ENCODE results near the gene GAS2L1.

The GAS2L1 gene

GRCh38 chr22:29275819-29276565 is 30.5 kb upstream of the GAS2L1 start:
- DNase-seq = no peak

GRCh38 chr22:29277927-29278326 is 28.5 kb upstream of the GAS2L1 start:
- DNase-seq = no peak

GRCh38 chr22:29284196-29284595 is 22.3 kb upstream of the GAS2L1 start:
- DNase-seq = no peak

- no peak for DNase-seq
Observed at GRCh38 chr22:29288837-29289236, 17.6 kb upstream of the GAS2L1 start.

GRCh38 chr22:29290061-29290460 is 16.4 kb upstream of the GAS2L1 start:
- DNase-seq = no peak

- no peak for DNase-seq
Observed at GRCh38 chr22:29291215-29291614, 15.2 kb upstream of the GAS2L1 start.

GRCh38 chr22:29292379-29292778 is 14.1 kb upstream of the GAS2L1 start:
- DNase-seq = no peak

- DNase-seq = no peak
Observed at GRCh38 chr22:29298641-29299040, 7.8 kb upstream of the GAS2L1 start.

- no peak for DNase-seq
Observed at GRCh38 chr22:29299136-29299900, 7.1 kb upstream of the GAS2L1 start.

GRCh38 chr22:29300467-29300806 is 6.0 kb upstream of the GAS2L1 start:
- DNase-seq = no peak

GRCh38 chr22:29300807-29301601 is 5.4 kb upstream of the GAS2L1 start:
- DNase-seq = no peak

GRCh38 chr22:29301716-29302401 is 4.6 kb upstream of the GAS2L1 start:
- DNase-seq = no peak

GRCh38 chr22:29302402-29302680 is 4.1 kb upstream of the GAS2L1 start:
- no peak for DNase-seq

GRCh38 chr22:29302681-29303465 is 3.6 kb upstream of the GAS2L1 start:
- no peak for DNase-seq

GRCh38 chr22:29305836-29306174 is 645 bp upstream of the GAS2L1 start:
- DNase-seq = no peak

GRCh38 chr22:29306835-29307595 is 565 bp downstream of the GAS2L1 start:
- peak; percentile 16 for DNase-seq

GRCh38 chr22:29307596-29308147 is 1.2 kb downstream of the GAS2L1 start:
- no peak for DNase-seq

GRCh38 chr22:29308148-29308790 is 1.8 kb downstream of the GAS2L1 start:
- no peak for DNase-seq

- DNase-seq = no peak
Observed at GRCh38 chr22:29308791-29309262, 2.4 kb downstream of the GAS2L1 start.

- DNase-seq = no peak
Observed at GRCh38 chr22:29309332-29310064, 3.0 kb downstream of the GAS2L1 start.

All from stimulated activated naive CD4-positive, alpha-beta T cell treated with Interleukin-2 at 50 U/mL for 16 hours (primary cell).